ENCODE measurements around the gene MON2. TPM values are rescaled to one million over a fixed set of nuclear protein-coding genes. Genes with fewer than 3 reads are reported as not detected.

The MON2 gene
- total RNA-seq = 10 to 100 TPM; 23.5 to 75.8 (median 40.6) TPM

- 0% methylated on average over 4 of the region's 62 CpGs for WGBS, 2 donors (ENCODE audit: low coverage in 1 of 2)
Measured at GRCh38 chr12:62466594-62467491, at the start of gene MON2. MON2 (plus strand) TSS chr12:62466826; CDS start chr12:62467208, 382 bp downstream.

GRCh38 chr12:62426089-62426488 lies 40.5 kb upstream of the MON2 start:
- Histone ChIP-seq H3K27me3 (peaks cover 20% of the 10 kb centered on the region), H3K36me3 (no peaks in the 10 kb centered on the region), H3K27ac (no peak overlapping the region), H3K9me3 (peaks cover 0 to 43% (median 0%) of the 10 kb centered on the region in 3 donors), H3K4me1 (no peaks in the 10 kb centered on the region), H3K4me3 (no peak overlapping the region)
- TF ChIP-seq POLR2AphosphoS5 (IDR thresholded peaks at IDR 0.05) (no peak), POLR2A (IDR thresholded peaks at IDR 0.05) (no peak), CTCF (IDR thresholded peaks at IDR 0.05) (no peak), EP300 (IDR thresholded peaks at IDR 0.05) (no peak)
- WGBS, 2 donors (ENCODE audit: low coverage in 1 of 2) = 62 to 73% methylated on average over 2 of the region's 3 CpGs
- ATAC-seq = no peak

More at GRCh38 chr12:62466594-62467491, at the start of gene MON2:
- H3K4me3 ChIP-seq = peak within 1 kb of the TSS; percentile 57 to 73
- H3K36me3 ChIP-seq = peaks cover 0 to 6% of the 10 kb centered on the region in 2 donors
- peak within 1 kb of the TSS; percentile 72 to 93 (median 86) for H3K27ac ChIP-seq
- H3K27me3 ChIP-seq = no peaks in the 10 kb centered on the region
- no peaks in the 10 kb centered on the region for H3K9me3 ChIP-seq
- ATAC-seq = peak; percentile 100
- TF ChIP-seq EP300 (IDR thresholded peaks at IDR 0.05) (no peak), POLR2A (IDR thresholded peaks at IDR 0.05) (peak; percentile 70 to 75), POLR2AphosphoS5 (IDR thresholded peaks at IDR 0.05) (peak; percentile 87)
- peaks cover 0 to 51% (median 14%) of the 10 kb centered on the region in 3 donors for H3K4me1 ChIP-seq

GRCh38 chr12:62429457-62429856 lies 37.2 kb upstream of the MON2 start:
- peaks cover 0 to 2% (median 0%) of the 10 kb centered on the region in 3 donors for H3K4me1 ChIP-seq
- H3K4me3 ChIP-seq = no peak overlapping the region
- H3K27me3 ChIP-seq = peaks cover 45% of the 10 kb centered on the region
- H3K9me3 ChIP-seq = peaks cover 0 to 26% (median 0%) of the 10 kb centered on the region in 3 donors
- H3K36me3 ChIP-seq = no peaks in the 10 kb centered on the region
- H3K27ac ChIP-seq = no peak overlapping the region
- TF ChIP-seq POLR2AphosphoS5 (IDR thresholded peaks at IDR 0.05) = no peak
- TF ChIP-seq CTCF (IDR thresholded peaks at IDR 0.05) = no peak
- TF ChIP-seq EP300 (IDR thresholded peaks at IDR 0.05) = no peak
- TF ChIP-seq POLR2A (IDR thresholded peaks at IDR 0.05) = no peak
- ATAC-seq = no peak

GRCh38 chr12:62434494-62435302 lies 31.9 kb upstream of the MON2 start:
- H3K4me3 ChIP-seq = peak overlapping the region; percentile 15 to 49
- ATAC-seq = no peak

More at GRCh38 chr12:62434494-62435302, 31.9 kb upstream of the MON2 start:
- Histone ChIP-seq H3K9me3 (no peaks in the 10 kb centered on the region), H3K27me3 (peaks cover 51% of the 10 kb centered on the region), H3K36me3 (no peaks in the 10 kb centered on the region), H3K27ac (no peak overlapping the region), H3K4me1 (peaks cover 0 to 19% (median 10%) of the 10 kb centered on the region in 3 donors)
- TF ChIP-seq EP300 (IDR thresholded peaks at IDR 0.05) (no peak), POLR2A (IDR thresholded peaks at IDR 0.05) (no peak), CTCF (IDR thresholded peaks at IDR 0.05) (no peak), POLR2AphosphoS5 (IDR thresholded peaks at IDR 0.05) (no peak)
- 34% methylated on average over 8 to 15 of the region's 16 CpGs for WGBS, 2 donors (ENCODE audit: low coverage in 1 of 2)
